HEK293T (cell line): ENCODE data around the gene CELF6.
"Not testable (repeated sequence)": the region's sequence is repeated elsewhere in the genome, so short reads cannot be mapped to it uniquely, and the experiment has no call there.

Experiments used
- BHLHE40 ChIP-seq: fragments of 450-650 bp; IDR thresholded peaks from 2 replicates; pipeline ENCODE4 v1.6.1; 2016; ENCODE audit warnings: mild to moderate bottlenecking, moderate library complexity, borderline replicate concordance
- CTBP1 ChIP-seq: fragments of 450-650 bp; IDR thresholded peaks from 2 replicates; pipeline ENCODE4 v1.6.1; 2016; ENCODE audit warnings: borderline replicate concordance

DNA sequence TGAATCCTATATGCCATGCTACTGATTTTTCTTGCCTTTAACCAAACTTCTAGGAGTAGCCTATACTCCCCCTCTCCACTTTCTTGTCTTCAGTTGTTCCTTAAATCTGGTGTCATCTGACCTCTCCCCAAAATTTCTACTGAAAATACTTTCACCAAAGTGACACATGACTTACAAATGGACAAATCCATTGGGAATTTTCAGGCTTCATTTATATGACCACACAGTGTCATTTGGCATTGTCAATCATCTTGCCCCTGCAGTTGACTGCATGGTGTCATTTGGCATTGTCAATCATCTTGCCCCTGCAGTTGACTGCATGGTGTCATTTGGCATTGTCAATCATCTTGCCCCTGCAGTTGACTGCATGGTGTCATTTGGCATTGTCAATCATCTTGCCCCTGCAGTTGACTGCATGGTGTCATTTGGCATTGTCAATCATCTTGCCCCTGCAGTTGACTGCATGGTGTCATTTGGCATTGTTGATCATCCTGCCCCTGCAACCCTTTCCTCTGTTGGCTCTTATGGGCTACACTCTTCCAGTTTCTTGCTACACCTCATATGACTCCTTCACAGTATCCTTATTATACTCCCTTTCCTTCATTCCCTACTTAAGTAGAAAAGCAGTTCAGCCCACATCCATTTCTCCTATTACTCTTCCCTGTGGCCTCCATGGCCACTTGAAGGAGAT lies 44.2 kb downstream of the CELF6 start:
- not testable (repeated sequence) for TF ChIP-seq BHLHE40, CTBP1
